ENCODE measurements around the gene OR52E2. TPM values are rescaled to one million over a fixed set of nuclear protein-coding genes. Genes with fewer than 3 reads are reported as not detected.

OR52E2 gene
- total RNA-seq, 1 donor from 2014 or later = not detected

DNA sequence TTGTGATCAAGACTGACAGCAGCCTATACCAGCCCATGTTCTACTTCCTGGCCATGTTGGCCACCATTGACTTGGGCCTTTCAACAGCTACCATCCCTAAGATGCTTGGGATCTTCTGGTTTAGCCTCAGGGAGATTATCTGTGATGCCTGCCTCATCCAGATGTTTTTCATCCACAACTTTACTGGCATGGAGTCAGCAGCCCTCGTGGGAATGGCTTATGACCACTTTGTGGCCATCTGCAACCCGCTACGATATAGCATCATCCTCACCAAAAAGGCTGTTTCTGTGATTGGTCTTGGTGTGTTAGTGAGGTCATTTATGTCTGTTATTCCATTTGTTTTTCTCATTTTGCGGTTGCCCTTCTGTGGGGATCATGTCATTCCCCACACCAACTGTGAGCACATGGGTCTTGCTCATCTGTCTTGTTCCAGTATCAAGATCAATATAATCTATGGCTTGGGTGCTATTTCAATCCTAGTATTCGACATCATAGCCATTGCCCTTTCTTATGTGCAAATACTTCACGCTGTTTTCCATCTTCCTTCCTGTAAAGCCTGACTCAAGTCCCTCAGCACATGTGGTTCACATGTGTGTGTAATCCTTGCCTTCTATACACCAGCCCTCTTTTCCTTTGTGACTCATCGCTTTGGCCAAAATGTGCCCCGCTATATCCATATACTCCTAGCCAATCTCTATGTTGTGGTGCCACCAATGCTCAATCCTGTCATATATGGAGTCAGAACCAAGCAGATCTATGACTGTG is 33.6 kb upstream of the OR52E2 start:
- POLR2A ChIA-PET = no interaction called here
- no peaks in the 10 kb centered on the region for H3K4me1 Mint-ChIP-seq
- no peak overlapping the region for H3K27ac Mint-ChIP-seq
- no peaks in the 10 kb centered on the region for H3K9me3 Mint-ChIP-seq
- no peak for ATAC-seq (ENCODE audit: low read depth)
- no peaks in the 10 kb centered on the region for H3K36me3 Mint-ChIP-seq (ENCODE audit: low read depth)
- intact Hi-C loops (cut with micrococcal nuclease) = no loop called here
- DNase-seq = no peak
- H3K4me3 Mint-ChIP-seq = no peak overlapping the region
- no peaks in the 10 kb centered on the region for H3K27me3 Mint-ChIP-seq
- CTCF ChIA-PET = no interaction called here
- TF ChIP-seq, protein P1, sequence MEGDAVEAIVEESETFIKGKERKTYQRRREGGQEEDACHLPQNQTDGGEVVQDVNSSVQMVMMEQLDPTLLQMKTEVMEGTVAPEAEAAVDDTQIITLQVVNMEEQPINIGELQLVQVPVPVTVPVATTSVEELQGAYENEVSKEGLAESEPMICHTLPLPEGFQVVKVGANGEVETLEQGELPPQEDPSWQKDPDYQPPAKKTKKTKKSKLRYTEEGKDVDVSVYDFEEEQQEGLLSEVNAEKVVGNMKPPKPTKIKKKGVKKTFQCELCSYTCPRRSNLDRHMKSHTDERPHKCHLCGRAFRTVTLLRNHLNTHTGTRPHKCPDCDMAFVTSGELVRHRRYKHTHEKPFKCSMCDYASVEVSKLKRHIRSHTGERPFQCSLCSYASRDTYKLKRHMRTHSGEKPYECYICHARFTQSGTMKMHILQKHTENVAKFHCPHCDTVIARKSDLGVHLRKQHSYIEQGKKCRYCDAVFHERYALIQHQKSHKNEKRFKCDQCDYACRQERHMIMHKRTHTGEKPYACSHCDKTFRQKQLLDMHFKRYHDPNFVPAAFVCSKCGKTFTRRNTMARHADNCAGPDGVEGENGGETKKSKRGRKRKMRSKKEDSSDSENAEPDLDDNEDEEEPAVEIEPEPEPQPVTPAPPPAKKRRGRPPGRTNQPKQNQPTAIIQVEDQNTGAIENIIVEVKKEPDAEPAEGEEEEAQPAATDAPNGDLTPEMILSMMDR (IDR thresholded peaks at IDR 0.05) = no peak

GRCh38 chr11:5090668-5091067 is 31.2 kb upstream of the OR52E2 start:
- no peaks in the 10 kb centered on the region for H3K27me3 Mint-ChIP-seq
- TF ChIP-seq, protein P1 (IDR thresholded peaks at IDR 0.05) = no peak
- ChIA-PET POLR2A (no interaction called here), CTCF (no interaction called here)
- no peaks in the 10 kb centered on the region for H3K36me3 Mint-ChIP-seq (ENCODE audit: low read depth)
- intact Hi-C loops (cut with micrococcal nuclease) = no loop called here
- H3K4me1 Mint-ChIP-seq = no peaks in the 10 kb centered on the region
- ATAC-seq (ENCODE audit: low read depth) (no peak), DNase-seq (no peak)
- H3K27ac Mint-ChIP-seq = no peak overlapping the region
- H3K4me3 Mint-ChIP-seq = no peak overlapping the region
- no peaks in the 10 kb centered on the region for H3K9me3 Mint-ChIP-seq

- intact Hi-C loops (cut with micrococcal nuclease) = no loop called here
- ATAC-seq (ENCODE audit: low read depth) = no peak
- TF ChIP-seq, protein P1 (IDR thresholded peaks at IDR 0.05) = no peak
- no peaks in the 10 kb centered on the region for H3K36me3 Mint-ChIP-seq (ENCODE audit: low read depth)
- H3K9me3 Mint-ChIP-seq = no peaks in the 10 kb centered on the region
- POLR2A ChIA-PET = no interaction called here
- DNase-seq = no peak
- no peaks in the 10 kb centered on the region for H3K4me1 Mint-ChIP-seq
- CTCF ChIA-PET = no interaction called here
- no peak overlapping the region for H3K27ac Mint-ChIP-seq
- H3K4me3 Mint-ChIP-seq = no peak overlapping the region
- H3K27me3 Mint-ChIP-seq = no peaks in the 10 kb centered on the region
These were observed 29.1 kb upstream of the OR52E2 start for GRCh38 chr11:5088556-5088955.

- intact Hi-C loops (cut with micrococcal nuclease) = no loop called here
- no peak overlapping the region for H3K27ac Mint-ChIP-seq
- ChIA-PET POLR2A (no interaction called here), CTCF (no interaction called here)
- no peaks in the 10 kb centered on the region for H3K36me3 Mint-ChIP-seq (ENCODE audit: low read depth)
- H3K9me3 Mint-ChIP-seq = no peaks in the 10 kb centered on the region
- no peaks in the 10 kb centered on the region for H3K27me3 Mint-ChIP-seq
- TF ChIP-seq, protein P1 (IDR thresholded peaks at IDR 0.05) = no peak
- no peak overlapping the region for H3K4me3 Mint-ChIP-seq
- no peaks in the 10 kb centered on the region for H3K4me1 Mint-ChIP-seq
- DNase-seq (no peak), ATAC-seq (ENCODE audit: low read depth) (no peak)
These were observed 24.2 kb upstream of the OR52E2 start for GRCh38 chr11:5083602-5084001.

GRCh38 chr11:5081405-5081804 is 22.0 kb upstream of the OR52E2 start:
- H3K4me1 Mint-ChIP-seq = no peaks in the 10 kb centered on the region
- no peaks in the 10 kb centered on the region for H3K36me3 Mint-ChIP-seq (ENCODE audit: low read depth)
- TF ChIP-seq, protein P1 (IDR thresholded peaks at IDR 0.05) = no peak
- DNase-seq (no peak), ATAC-seq (ENCODE audit: low read depth) (no peak)
- no peaks in the 10 kb centered on the region for H3K27me3 Mint-ChIP-seq
- POLR2A ChIA-PET = no interaction called here
- CTCF ChIA-PET = no interaction called here
- no peaks in the 10 kb centered on the region for H3K9me3 Mint-ChIP-seq
- no peak overlapping the region for H3K4me3 Mint-ChIP-seq
- H3K27ac Mint-ChIP-seq = no peak overlapping the region
- intact Hi-C loops (cut with micrococcal nuclease) = no loop called here

Measured in activated B cell treated with CpG ODN at 0.5 μM for 24 hours (primary cell).